AG08396 (cell line): ENCODE results near the gene FAM174C.
"Not testable (repeated sequence)": the region's sequence is repeated elsewhere in the genome, so short reads cannot be mapped to it uniquely, and the experiment has no call there.

ENCODE experiments used
- DNase-seq: peaks from one replicate; pipeline ENCODE4 v3.0.0; 2012; ENCODE audit warnings: low spot score, mixed read lengths

FAM174C gene

DNA sequence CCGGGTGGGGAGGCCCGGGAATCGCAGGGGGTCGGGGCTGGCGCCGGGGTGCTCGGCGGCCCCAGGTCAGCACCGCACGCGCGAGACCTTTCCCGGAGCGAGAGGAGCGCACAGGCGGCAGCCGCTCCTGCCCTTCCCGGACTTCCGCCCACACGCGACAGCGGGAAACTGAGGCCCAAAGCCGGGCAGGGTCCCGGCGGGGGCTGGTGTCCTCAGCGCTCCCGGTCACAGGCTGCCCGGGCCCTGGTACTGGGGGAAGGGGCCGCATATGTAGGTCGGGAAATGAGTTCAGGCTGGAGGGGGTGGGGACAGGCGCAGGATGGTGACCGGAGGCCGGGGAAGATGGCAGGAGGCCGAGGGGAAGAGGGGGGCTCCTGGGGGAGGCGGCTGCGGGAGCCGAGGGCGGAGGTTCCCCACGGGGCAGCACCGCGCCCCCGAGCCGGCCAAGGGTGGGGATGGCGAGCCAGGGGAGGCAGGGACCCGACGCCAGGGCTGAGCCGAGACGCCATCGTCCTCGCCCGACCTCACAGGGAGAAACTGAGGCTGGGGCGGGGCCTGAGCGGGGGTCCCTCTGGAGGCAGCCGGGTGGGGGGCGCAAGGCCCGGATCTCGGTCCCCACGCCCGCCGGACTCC, 38.2 kb upstream of the FAM174C start:
- peak; percentile 77 for DNase-seq

DNA sequence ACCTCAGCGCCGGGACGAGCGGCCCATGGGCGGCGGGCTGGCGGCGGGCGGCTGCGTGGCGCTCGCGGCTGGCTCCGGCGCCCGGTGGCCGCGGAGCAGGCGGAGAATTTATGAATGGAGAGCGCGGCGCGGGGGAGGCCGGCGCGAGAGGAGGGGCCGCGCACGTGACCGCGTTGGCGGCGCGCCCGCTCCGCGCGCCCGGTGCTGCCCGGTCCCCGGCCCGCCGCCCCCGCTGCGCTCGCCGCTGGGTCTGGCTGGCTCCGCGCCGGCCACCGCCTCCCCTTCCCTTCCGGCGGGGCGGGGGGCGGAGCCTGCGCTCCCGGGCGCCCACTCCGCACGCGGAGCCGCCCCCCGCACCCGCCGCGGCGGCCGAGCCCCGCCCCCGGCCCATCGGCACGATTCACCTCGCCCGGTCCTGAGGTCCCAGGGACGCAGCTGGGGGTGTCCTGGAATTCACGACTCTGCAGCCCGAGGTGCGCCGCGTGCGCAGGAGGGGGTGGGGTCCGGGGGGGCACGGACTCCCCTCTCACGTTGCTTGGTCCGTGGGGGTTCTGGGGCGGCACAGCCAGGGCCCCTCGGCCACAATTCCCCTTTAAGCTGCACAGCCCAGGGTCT, 37.5 kb upstream of the FAM174C start, which contains the start of gene CBARP:
CBARP (minus strand) TSS at position 252 of the 615 bp plus-strand sequence. CDS start 1,905 bp downstream, outside the sequence.
- DNase-seq: peak; percentile 75

DNA sequence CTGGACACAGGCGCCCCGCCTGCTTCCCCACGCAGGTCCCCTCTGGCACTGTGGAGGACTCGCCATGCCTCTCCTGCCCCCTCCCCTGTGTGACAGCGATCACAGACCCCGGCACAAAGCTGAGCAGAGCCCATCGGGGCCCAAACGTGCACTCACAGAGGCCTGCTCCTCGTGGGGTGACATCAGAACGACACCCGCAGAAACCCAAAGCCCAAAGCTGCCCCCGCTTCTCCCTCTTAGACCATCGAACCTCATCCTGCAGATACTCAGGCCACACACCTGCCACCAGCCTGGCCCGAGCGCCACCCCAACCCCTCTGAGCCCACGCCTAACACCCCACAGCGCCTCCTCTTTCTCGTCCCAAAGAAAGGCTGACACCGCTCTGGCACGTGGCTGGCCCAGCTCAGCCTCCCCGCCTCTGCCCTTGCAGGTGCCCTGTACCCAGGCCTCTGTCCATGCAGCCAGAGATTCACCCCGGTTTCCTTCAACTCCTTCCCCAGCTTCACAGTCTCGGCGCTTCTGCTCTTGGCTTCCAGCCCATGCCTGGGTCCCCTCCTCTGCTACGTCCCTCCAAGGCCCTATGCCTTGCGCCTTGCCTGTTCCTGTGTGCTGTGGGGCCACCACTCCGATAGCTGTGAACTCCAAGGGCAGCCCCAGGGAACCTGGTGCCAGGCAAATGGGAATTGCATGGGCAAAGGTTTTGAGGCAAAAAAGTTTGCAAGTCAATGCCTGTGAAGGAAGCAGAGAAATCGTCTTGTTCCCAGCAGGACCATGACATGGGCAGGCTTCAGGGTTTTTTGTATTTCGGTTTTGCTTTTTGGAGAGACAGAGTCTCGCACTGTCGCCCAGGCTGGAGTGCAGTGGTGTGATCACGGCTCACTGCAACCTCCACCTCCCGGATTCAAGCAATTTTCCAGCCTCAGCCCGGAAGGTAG, 36.7 kb upstream of the FAM174C start:
- DNase-seq: no peak

DNA sequence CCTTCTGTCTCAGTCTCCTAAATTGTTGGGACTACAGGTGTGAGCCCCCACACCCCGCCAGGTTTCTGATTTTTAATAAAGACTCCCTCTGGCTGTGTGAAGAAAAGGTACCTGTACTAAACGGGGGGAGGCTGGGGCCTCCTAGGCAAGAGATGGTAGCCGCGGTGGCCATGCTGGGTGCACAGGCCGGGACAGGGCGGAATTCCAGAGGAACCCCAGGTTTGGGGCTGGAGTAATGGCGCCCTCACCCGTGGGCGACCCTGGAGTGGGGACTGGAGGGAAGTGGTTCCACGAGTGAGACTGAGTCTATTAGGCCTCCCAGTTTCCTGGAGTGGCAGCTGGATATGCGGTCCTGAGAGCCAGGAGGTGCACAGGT, 35.9 kb upstream of the FAM174C start:
- DNase-seq: no peak

DNA sequence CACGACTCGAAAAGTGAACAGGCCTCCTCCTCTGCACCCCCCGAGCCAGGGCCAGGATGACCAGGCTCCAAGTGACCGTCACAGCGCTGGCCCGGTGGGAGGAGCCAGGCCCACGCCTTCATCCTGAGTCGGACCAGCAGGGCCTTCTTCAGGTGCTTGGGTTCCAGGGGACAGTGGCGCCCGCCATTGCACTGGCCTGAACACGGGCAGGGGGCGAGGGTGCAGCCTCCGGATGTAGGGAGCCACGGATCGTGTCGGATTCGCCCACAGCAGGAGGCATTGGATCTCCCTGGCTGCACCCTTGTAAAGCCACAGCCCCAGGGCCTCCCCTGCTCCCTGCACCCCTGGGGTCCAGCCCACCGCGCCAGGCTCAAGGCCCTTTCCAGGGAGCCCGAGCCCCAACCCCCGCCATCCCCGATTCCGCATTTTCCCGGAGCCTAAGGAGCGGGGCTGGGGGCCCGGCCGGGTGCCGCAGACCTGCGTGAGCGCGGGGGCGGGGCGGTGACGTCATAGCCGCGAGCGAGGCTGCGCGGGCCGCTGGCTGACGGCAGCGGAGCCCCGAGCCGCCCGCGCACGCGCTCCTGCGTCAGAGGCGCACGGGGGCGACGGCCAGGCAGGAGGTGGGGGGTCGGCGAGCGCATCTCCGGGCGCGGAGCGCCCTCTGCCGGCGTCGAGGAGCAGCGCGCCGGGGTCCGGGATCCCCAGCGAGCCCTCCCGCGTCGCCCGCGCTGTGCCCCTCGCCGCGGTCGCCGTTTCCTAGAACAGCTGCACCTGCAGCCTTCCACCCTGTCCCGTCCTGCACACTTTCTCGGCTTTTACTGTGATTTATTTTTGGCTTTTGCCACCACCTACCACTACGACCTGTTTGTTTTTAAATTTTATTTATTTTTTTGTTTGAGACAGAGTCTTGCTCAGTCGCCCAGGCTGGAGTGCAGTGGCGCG, 35.3 kb upstream of the FAM174C start:
- DNase-seq: peak; percentile 100

DNA sequence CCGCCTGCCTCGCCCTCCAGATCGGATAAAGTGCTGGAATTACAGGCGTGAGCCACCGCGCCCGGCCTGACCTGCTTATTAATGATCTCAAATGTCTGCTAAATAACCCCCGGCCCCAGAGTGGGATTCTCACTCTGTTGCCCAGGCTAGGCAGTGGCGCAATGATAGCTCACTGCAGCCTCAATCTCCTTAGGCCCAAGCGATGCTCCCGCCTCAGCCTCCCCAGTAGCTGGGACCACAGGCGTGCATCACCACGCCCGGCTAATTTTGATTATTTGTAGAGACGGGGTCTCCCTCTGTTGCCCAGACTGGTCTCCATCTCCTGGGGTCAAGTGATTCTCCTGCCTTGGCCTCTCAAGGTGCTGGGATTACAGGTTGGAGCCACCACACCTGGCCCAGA, 34.4 kb upstream of the FAM174C start:
- no peak for DNase-seq

DNA sequence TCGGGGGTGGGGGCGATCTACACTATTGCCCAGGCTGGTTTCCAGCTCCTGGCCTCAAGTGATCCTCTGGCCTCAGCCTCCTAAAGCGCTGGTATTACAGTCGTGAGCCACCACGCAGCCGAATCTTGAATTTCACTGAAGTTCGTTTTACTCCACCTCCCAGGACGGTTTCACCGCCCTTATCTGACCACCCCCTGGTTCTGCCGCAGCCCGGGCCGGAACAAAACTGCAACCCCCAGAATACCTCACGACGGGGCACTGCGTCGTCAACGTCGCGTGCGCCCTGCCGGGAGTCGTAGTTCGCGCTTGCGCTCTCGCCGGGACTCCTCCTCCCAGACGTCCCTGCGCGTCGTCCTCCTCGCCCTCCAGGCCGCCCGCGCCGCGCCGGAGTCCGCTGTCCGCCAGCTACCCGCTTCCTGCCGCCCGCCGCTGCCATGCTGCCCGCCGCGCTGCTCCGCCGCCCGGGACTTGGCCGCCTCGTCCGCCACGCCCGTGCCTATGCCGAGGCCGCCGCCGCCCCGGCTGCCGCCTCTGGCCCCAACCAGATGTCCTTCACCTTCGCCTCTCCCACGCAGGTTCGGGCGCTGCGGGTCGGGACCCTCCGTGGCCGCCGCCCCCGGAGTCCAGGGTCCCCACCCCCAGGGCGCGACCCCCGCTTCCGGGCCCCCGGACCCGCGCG, 33.8 kb upstream of the FAM174C start, which contains the start of gene ATP5F1D:
ATP5F1D (plus strand) TSS at position 335 of the 679 bp plus-strand sequence; CDS start at position 435, 100 bp downstream.
- DNase-seq: peak; percentile 98

DNA sequence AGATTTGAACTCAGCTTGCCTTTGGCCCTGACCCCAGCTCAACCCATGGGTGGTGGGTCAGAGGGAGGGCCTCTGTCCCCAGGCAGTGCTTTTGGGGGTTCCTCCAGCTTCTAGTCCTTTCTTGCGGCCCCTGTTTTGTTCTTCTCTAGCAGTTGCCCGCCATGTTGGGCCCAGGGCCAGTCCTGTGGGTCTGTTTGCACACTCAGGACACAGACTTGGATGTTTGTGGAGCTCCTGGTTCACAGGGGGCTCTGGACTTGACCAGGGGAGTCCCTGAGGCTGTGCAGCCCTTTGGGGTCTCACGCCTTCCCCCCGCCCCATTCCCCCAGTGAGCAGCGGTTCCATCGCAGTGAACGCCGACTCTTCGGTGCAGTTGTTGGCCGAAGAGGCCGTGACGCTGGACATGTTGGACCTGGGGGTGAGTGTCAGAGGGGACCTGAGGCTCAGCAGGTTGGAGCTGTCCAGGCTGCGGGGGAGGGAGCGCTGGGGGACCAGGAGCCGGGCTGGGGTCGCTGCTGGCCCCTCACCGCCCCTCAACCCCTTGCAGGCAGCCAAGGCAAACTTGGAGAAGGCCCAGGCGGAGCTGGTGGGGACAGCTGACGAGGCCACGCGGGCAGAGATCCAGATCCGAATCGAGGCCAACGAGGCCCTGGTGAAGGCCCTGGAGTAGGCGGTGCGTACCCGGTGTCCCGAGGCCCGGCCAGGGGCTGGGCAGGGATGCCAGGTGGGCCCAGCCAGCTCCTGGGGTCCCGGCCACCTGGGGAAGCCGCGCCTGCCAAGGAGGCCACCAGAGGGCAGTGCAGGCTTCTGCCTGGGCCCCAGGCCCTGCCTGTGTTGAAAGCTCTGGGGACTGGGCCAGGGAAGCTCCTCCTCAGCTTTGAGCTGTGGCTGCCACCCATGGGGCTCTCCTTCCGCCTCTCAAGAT, 31.3 kb upstream of the FAM174C start:
- peak; percentile 91 for DNase-seq

DNA sequence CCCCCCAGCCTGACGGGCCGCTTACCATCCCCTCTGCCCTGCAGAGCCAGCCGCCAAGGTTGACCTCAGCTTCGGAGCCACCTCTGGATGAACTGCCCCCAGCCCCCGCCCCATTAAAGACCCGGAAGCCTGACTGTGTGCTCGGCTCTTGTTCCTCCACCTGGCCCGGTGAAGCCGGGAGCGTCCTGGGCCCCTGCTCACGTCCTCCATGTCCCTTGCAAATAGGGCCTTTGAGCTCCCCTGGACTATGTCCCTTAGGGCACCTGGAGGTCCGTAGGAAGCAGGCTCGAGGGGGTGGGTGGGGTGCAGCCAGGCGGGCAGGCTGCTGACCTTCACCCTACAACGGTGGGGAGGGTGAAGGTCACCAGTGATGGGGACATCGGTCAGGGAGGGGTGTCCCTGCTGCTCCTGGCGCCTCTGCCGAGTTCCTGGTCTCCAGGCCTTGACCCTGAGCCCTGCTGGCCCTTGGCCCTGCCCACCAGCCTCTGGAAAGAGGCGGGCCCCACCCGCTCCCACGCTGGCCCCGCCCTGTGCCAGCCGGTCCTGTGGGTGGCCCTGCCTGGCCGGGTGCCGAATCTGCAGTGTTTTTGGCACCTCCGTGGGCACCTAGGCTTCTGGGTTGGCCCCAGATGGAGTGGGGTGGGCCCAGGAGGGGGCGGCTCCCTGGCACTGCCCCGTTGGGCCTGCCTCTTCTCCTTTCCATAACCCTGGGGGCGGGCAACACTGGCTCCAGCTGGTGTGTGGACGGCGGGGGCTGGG, 30.5 kb upstream of the FAM174C start:
- DNase-seq: no peak

DNA sequence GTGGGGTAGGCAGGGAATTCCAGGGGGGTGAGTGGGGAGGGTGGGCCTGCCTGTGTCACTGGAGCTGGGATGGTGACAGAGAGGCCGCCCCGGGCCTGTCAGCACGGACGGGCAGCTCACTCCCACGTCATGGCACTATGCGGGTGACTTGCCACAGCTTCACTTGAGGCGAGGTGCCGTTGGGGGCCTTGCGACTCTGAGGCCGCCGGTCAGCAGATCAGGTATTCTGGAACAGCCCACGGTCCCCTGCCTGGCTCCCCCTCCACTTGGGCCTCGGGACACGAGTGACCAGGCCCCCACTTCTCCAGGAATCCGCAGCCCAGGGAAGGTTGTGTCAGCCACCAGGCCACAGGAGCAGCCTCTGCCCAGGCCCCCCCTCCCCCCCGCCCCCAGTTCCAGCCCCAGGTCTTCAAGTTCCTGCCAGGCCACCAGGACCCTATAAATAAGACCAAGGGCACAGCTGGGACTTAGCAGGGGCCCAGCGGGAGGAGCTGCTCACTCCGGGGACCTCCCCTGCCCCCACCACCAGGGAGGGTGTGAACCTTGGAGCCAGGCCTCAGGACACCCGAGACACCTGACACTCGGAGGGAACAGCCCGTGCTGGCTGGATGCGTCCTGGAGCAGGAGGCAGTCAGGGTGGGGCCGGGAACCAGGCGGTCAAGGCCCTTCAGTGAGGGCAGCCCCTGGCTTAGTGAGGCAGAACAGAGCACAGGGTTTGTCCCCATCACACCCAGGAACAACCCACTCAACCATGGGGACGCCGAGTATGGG, 29.7 kb upstream of the FAM174C start:
- DNase-seq: no peak

DNA sequence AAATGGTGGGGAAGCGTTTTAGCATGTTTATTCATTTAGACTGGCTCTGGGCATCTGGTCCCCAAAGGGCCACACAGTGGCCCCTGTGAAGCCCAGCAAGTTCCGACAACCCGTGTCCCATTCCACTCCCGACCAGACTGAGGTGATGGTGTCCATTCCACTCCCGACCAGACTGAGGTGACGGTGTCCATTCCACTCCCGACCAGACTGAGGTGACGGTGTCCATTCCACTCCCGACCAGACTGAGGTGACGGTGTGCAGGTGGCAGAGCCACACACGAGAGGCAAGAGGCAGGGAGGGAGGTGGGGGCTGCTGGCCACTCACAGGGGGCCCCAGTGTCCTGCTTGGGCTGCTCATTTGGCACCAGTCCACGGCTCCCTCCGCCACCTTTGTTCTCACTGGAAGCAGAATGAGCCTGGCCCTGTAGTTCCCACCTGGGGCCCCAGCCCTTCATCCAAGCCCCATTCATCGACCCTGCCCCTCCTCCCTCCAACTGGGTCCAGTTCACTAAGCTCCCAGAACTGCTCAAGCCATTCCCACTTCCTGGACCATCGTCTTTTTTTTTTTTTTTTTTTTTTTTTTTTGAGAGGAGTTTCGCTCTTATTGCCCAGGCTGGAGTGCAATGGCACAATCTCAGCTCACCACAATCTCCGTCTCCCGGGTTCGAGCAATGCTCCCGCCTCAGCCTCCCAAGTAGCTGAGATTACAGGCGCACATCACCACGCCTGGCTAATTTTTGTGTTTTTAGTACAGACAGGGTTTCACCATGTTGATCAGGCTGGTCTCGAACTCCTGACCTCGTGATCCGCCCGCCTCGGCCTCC, 28.9 kb upstream of the FAM174C start:
- DNase-seq: not testable (repeated sequence)

DNA sequence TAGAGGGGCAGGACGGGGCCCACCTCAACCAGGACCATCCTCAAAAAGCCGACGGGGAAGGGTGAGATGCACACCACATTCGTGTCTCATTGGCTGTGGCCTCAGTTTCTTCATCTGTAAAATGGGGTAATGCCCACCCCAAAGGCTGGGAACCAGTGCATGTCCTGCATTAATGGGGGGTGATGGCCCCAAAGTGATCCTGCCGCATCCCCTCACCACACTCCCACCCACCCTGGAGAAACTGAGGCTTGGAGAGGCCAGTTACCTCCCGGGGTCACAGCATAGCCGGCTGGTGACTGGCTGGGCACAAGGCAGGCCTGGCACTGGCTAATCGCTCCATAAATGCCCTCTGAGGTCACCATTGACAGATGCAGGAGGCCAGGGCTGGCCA, 27.6 kb upstream of the FAM174C start:
- no peak for DNase-seq

DNA sequence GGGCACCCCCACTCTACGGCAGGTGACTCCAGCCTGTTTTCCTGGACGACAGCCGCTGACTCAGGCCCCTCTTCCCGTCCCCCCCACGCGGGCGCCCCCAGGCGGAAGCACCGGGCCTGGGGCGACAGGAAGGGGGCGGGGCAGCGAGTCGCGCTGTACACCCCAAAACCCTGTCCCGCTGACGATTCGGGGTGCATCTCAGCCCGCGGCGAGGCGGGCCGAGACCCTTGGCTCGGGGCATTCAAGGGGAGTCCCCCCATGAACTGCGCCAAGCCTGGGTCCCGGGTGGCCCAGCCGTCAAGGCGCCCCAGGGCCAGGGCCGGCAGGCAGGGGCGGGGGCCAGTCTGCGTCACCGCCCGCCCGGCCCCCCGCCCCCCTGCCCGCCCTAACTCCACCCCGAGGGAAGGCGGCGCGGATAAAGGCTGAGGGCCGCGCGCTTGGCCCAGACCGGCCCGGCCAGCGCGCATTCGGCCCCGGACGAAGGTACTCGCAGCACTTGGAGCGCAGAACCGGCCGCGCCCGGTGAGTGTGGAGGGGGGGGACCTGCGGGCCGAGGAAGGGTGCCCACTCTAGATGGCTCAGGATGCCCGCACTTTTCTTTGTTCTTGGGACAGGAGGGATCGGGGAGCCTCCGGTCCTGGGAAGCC, 27.1 kb upstream of the FAM174C start, which contains the start of gene MIDN:
MIDN (plus strand) TSS at position 445 of the 647 bp plus-strand sequence. CDS start 1,714 bp downstream, outside the sequence.
- peak; percentile 92 for DNase-seq

DNA sequence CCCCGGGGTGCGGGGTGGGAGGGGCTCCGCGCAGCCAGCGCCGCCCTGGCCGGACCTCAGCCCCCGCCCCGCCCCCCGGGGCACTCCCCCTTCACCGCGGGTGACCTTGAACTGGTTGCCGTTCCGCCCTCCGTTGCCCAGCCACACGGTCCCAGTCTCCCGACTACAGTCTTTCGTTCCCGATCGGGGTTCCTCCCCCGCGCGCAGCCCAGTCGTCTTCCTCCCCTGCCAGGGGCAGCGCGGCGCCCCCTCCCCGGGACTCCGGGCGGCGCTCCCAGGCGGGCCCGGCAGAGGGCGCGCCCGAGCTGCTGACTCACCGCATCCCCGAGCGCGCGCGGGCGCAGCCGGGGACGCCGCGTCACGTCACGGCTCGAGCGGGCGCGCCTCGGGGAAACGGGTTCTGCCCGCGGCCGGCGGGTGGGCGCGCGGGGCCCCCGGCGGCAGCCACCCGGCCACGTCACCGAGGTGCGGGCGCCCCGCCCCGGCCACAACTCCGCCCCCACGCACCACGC, 26.5 kb upstream of the FAM174C start:
- peak; percentile 82 for DNase-seq

DNA sequence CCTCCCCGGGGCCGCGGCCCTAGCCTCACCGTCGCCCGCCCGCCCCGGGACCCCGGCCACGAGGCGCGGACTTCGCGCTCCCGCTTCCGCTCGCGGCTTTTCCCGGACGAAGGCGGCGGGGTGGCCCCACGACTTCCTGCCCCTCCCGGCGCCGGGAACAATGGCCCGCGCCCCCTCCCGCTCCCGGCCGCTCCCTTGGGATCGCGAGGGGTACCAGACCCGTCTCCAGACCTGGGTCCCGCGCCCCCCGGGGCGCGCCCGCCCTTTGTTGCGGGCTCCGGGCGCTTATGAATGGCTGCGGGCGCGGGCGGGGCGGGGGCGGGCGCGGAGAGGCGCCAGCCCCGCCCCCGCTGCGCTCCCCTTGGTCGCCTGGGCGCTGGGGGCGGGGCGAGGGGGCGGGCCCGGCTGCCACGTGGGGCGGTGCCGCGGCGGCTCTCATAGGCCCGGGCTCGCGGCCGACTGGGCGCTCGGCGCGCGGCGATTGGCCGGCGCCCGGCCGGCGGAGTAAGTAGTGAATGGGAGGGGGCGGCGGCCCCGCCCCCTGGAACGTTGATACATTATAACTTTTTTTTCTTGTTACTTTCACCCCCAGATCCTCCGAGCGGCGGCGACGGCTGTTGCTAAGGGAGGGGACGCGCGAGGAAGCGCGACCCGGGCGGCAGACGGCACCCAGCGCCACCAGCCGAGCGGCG, 25.9 kb upstream of the FAM174C start:
- DNase-seq: peak; percentile 95

DNA sequence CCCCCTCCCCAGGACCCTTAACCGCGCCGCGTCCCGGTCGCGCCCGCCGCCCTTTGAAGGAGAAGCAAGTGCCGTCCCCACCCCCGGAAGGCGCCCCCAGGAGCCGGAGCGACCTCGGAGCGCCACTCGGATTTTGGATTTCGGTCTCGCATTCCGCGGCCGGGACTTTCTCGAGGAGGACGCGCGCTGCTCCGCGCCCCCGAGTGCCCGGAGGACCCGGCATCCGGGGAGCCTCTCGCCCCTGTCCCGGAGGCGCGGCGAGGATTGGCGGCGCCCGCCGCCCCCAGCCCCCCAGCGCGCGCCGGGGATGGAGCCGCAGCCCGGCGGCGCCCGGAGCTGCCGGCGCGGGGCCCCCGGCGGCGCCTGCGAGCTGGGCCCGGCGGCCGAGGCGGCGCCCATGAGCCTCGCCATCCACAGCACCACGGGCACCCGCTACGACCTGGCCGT, 25.3 kb upstream of the FAM174C start:
- DNase-seq: no peak
